HUES6 (cell line): Measurements from ENCODE around the gene MYO5A.

Experiments
- H3K27ac ChIP-seq: 2 replicates; pipeline ENCODE4 v1.7.0; 2013; ENCODE audit warnings: low read depth, mild to moderate bottlenecking, low read length, inconsistent platforms
- H3K27me3 ChIP-seq: 2 replicates; pipeline ENCODE4 v1.6.1; 2013; ENCODE audit warnings: low read length; ENCODE audit not compliant: control insufficient read depth, insufficient read depth
- H3K36me3 ChIP-seq: 2 replicates; pipeline ENCODE4 v1.6.1; 2013; ENCODE audit warnings: low read length; ENCODE audit not compliant: control insufficient read depth, insufficient read depth
- H3K4me1 ChIP-seq: 2 replicates; pipeline ENCODE4 v1.6.1; 2013; ENCODE audit warnings: low read length; ENCODE audit not compliant: control insufficient read depth, insufficient read depth
- H3K4me3 ChIP-seq: 2 replicates; pipeline ENCODE4 v1.5.1; 2013; ENCODE audit warnings: low read depth, low read length
- H3K9ac ChIP-seq: one replicate; pipeline ENCODE4 v1.6.1; 2013; ENCODE audit warnings: mild to moderate bottlenecking, low read length
- H3K9me3 ChIP-seq: 2 replicates; pipeline ENCODE4 v1.6.1; 2013; ENCODE audit warnings: low read depth, low read length; ENCODE audit not compliant: control insufficient read depth, insufficient read depth

MYO5A gene

DNA sequence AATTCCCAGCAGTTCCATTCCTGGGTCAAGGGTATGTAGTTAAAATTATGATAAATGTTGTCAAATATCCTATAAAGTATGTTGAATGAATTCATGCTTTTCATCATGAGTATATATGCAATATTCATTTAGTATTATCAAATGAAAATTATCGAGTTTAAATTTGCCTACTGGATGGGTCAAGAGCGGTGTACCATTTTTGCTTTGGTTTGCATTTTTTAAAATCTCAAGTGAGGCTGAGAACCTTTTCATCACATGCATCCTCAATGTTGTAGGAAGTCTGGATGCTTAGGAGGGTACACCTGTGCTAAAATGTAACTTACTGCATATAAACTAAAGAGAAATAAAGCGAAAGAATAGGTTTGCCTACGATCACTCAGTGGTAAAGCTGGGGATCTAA, 137.6 kb downstream of the MYO5A start:
- Histone ChIP-seq H3K4me1 (peaks cover 33% of the 10 kb centered on the region), H3K36me3 (no peaks in the 10 kb centered on the region; the same call in 1 of the 2 replicates), H3K9ac (no peak overlapping the region), H3K27me3 (no peaks in the 10 kb centered on the region), H3K4me3 (no peak overlapping the region), H3K9me3 (no peaks in the 10 kb centered on the region), H3K27ac (no peak overlapping the region)

DNA sequence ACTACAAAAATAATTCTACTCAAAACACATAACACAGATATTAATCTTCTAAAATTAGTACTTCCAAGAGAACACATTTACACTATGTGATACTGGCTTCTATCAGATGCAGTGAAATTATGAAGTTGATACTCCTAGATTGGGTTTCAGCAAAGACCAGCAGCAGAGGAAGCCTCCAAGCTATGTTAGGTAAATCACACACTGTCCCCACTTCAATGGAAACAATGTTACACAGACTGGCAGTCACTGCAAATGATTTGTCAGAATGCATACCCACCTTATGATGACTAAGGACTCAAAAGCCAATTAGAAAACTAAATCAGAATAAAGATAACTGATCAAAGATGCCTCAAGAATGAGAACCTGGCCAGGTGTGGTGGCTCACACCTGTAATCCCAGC, 143.0 kb downstream of the MYO5A start:
- H3K4me1 ChIP-seq, result no peaks in the 10 kb centered on the region
- peaks cover 24% of the 10 kb centered on the region for H3K36me3 ChIP-seq
- no peaks in the 10 kb centered on the region for H3K9me3 ChIP-seq
- no peak overlapping the region for H3K9ac ChIP-seq
- H3K27ac ChIP-seq, result no peak overlapping the region
- no peak overlapping the region for H3K4me3 ChIP-seq
- no peaks in the 10 kb centered on the region for H3K27me3 ChIP-seq

DNA sequence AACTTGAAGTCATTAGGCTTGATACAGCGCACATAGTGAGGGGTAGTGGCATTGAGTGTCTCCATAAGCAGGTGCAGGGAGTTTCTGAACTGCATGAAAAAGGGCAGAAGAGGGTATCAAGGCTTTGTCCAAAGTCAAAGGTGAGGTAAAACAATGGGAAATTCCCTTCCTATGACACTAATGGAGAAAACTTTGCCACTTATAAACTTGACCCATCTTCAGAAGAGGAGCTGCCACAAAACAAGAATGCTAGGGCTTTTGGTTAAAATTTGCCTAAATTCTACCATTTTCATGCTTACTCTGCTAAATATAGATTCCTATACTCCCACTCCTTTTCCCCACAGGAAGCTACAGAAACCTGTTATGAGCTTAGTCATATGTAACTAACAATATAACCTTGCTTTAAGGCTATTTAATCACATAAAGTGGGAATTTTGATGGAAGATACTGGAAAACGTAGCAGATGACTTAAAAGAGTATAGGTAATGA, 145.5 kb downstream of the MYO5A start:
- H3K27me3 ChIP-seq, result no peaks in the 10 kb centered on the region
- peaks cover 27% of the 10 kb centered on the region for H3K36me3 ChIP-seq
- no peak overlapping the region for H3K27ac ChIP-seq
- no peaks in the 10 kb centered on the region for H3K9me3 ChIP-seq
- H3K4me3 ChIP-seq, result no peak overlapping the region
- no peak overlapping the region for H3K9ac ChIP-seq
- H3K4me1 ChIP-seq, result no peaks in the 10 kb centered on the region

DNA sequence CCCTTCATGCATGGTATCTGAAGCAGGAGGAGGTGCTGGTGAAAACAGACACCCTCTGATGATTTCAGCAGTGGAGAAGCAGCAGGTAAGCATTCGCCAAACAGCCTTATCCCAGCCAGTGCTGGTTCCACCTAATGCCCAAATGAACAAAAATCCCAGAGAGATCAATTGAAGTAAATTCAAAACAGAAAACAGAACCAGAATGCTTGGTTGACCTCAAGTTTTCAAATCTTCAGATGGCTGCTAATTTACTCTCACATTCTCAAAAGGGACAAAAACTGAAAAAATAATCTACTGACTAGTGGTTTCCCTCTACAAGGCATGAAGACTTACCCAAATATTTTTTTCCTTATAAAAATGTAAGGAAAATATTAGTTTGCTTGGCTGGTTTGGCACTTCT, 146.0 kb downstream of the MYO5A start:
- no peaks in the 10 kb centered on the region for H3K27me3 ChIP-seq
- H3K27ac ChIP-seq, result no peak overlapping the region
- H3K36me3 ChIP-seq, result peaks cover 27% of the 10 kb centered on the region
- no peaks in the 10 kb centered on the region for H3K9me3 ChIP-seq
- H3K4me3 ChIP-seq, result no peak overlapping the region
- H3K4me1 ChIP-seq, result no peaks in the 10 kb centered on the region
- H3K9ac ChIP-seq, result no peak overlapping the region

DNA sequence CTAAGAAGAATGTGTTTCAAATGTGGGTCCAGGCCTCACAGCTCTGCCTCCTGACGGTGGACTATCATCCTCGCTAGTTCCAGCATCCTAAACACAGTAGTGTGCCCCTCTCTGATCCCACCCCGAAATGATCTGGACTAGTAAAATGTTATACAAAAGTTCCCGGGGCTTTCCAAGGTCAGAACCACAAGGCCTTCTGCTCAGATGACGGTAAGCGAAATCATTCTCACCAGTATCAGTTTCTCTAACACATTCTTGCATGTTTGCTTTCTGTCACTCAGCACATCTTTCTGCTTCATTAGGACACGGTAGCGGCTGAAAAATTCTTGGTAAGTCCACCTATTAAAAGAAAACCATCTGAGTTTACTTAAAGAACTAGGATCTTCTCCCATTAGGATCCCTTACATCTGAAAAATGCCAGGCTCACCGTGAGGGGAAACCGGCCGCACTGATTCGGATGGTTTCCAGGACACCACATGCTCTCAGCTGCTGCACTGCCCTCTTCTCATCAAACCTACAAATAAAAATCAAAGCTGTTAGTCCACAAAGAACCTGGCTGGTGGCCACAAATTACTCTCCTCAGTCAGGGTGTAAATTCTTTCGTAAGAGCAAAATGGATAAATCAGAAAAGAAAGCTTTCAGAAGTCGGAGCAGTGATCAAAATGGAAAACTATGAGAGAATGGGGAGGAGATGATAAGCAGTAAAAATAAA, 149.1 kb downstream of the MYO5A start:
- no peak overlapping the region for H3K27ac ChIP-seq
- H3K4me1 ChIP-seq, result no peaks in the 10 kb centered on the region
- H3K9ac ChIP-seq, result no peak overlapping the region
- no peaks in the 10 kb centered on the region for H3K27me3 ChIP-seq
- no peaks in the 10 kb centered on the region; the same call in 1 of the 2 replicates for H3K9me3 ChIP-seq
- H3K4me3 ChIP-seq, result no peak overlapping the region
- H3K36me3 ChIP-seq, result peaks cover 40% of the 10 kb centered on the region

DNA sequence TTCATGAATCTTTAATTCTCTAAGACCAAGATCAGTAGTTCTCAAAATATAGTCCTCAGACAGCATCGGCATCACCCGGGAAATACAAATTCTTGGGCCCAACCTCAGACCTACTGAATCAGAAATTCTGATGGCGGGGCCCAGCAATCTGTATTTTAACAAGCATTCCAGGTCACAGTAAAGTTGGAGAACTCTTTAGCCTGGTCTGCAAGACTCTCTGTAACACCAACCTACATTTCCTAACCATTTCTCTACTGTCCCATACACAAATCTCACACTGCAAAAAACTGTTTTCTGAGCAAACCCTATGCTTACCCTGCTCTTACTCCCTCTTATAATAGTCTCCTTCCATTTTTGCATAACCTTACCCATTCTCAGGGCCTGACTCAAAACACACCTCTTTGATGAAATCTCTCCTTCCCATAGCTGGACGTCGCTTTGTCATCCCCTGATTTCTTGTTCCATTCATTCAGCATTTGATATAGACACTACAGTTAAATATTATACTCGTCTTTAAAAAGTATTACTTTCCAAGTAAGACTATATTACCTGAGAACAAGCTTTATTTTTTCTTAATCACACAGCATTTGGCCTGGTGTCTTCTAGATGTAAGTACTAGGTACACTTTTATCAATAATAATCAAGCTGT, 149.8 kb downstream of the MYO5A start:
- peaks cover 41% of the 10 kb centered on the region for H3K36me3 ChIP-seq
- no peaks in the 10 kb centered on the region for H3K27me3 ChIP-seq
- H3K9me3 ChIP-seq, result no peaks in the 10 kb centered on the region; the same call in 1 of the 2 replicates
- H3K9ac ChIP-seq, result no peak overlapping the region
- H3K4me3 ChIP-seq, result no peak overlapping the region
- no peak overlapping the region for H3K27ac ChIP-seq
- no peaks in the 10 kb centered on the region for H3K4me1 ChIP-seq

DNA sequence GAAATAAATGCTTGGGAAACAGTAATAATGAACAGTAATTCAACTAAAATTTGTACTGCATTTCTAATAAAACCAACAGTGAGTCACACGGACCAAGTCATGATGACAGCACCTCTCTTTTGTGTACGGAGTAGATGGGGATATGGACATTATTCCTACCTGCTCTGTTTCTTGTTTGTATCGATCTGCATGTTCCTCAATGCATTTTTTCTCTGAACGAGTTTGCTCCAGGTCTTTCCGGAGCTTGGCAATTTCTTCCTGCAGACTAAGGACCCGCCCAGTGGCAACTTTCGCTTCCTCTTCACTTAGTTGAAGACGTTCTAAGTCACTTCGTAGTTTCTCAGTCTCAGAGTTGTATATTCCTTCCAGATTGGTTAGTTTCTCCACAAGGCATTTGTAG, 158.7 kb downstream of the MYO5A start:
- peaks cover 32% of the 10 kb centered on the region for H3K36me3 ChIP-seq
- no peaks in the 10 kb centered on the region for H3K27me3 ChIP-seq
- no peak overlapping the region for H3K9ac ChIP-seq
- H3K4me1 ChIP-seq, result no peaks in the 10 kb centered on the region
- no peak overlapping the region for H3K4me3 ChIP-seq
- H3K9me3 ChIP-seq, result no peaks in the 10 kb centered on the region; the same call in 1 of the 2 replicates
- H3K27ac ChIP-seq, result no peak overlapping the region; the same call in 1 of the 2 replicates

DNA sequence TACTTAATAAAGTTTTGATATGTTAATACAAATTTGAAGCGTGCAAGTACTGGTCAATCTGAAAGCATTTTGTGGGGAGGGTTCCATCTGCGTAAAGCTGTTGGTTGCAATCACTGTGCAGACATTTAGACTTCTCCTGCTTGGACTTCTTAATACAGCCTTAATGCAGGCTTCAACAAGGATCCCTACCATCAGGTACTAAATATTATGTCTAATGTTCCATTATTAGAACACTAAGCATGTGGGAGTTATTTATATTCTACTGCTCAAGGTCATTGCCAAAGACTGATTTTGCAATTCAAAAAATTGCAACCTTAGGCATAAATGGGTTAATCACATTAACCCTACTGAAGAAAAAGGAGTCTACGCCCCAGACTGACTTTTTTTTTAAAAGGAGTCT, 159.2 kb downstream of the MYO5A start:
- Histone ChIP-seq H3K36me3 (peaks cover 32% of the 10 kb centered on the region), H3K4me1 (no peaks in the 10 kb centered on the region), H3K27ac (no peak overlapping the region), H3K9ac (no peak overlapping the region), H3K27me3 (no peaks in the 10 kb centered on the region), H3K4me3 (no peak overlapping the region), H3K9me3 (no peaks in the 10 kb centered on the region; the same call in 1 of the 2 replicates)

DNA sequence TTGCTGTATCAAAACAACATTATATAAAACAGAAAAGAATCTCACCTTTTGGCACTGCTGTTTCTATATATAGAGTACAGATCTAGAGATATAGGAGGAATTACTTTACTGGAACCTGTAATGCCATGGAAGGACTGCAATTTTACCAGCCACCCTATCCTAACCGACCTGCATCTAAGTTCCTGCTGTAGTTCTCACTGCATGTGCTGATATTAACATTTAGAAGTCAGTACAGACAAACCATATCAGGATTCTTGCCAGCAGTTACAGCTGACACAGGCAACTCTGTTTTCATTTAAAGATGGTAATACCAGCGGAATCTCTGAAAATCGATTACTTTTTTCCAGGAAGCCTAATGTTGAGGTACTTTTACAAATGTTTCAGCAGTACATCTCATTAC, 159.7 kb downstream of the MYO5A start:
- Histone ChIP-seq H3K27me3 (no peaks in the 10 kb centered on the region), H3K36me3 (peaks cover 33% of the 10 kb centered on the region), H3K9me3 (no peaks in the 10 kb centered on the region), H3K4me1 (no peaks in the 10 kb centered on the region), H3K9ac (no peak overlapping the region), H3K4me3 (no peak overlapping the region), H3K27ac (no peak overlapping the region)

DNA sequence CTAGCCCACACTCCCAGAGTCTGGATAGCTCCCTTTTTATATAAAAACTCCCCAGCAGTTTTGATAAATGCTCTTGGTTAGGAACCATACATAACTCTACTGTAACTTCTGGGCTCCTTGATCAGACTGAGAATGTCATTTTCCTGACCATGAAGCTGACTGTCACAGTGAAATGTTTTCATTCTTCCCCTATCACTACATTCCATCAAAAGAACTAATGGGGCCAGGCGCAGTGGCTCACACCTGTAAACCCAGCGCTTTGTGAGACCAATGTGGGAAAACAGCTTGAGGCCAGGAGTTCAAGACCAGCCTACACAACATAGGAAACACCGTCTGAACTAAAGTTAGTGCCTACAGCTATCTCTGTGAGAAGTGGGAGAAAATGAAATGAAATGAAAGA, 160.3 kb downstream of the MYO5A start:
- peaks cover 35% of the 10 kb centered on the region for H3K36me3 ChIP-seq
- no peaks in the 10 kb centered on the region for H3K4me1 ChIP-seq

DNA sequence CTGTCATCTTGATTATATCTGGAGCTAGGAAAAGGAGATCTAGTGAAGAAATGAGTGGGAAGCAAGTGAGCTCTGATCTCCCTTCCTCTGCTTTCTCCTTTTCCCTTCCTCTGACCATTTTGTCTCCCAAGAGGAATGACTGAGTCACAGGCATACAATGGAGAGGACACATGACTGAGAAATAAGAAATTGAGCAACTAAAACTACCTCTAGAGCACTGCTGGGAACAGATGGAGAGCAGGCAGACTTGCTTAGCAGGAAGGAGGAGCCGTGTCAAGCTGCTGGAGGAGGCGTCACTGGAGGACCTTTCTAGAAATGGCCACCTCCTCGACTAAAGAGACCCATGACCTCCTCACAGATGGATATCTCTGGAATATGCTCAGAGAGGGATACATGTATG, 166.2 kb downstream of the MYO5A start:
- Histone ChIP-seq H3K4me1 (no peaks in the 10 kb centered on the region), H3K27me3 (no peaks in the 10 kb centered on the region), H3K9ac (no peak overlapping the region), H3K27ac (no peak overlapping the region), H3K4me3 (no peak overlapping the region), H3K9me3 (no peaks in the 10 kb centered on the region), H3K36me3 (peaks cover 20% of the 10 kb centered on the region; the same call in 1 of the 2 replicates)

More for the DNA sequence above, 160.3 kb downstream of the MYO5A start:
- Histone ChIP-seq H3K27me3 (no peaks in the 10 kb centered on the region), H3K27ac (no peak overlapping the region), H3K4me3 (no peak overlapping the region), H3K9me3 (no peaks in the 10 kb centered on the region), H3K9ac (no peak overlapping the region)
